ENCODE results near the gene RBFOX1.

The RBFOX1 gene

DNA sequence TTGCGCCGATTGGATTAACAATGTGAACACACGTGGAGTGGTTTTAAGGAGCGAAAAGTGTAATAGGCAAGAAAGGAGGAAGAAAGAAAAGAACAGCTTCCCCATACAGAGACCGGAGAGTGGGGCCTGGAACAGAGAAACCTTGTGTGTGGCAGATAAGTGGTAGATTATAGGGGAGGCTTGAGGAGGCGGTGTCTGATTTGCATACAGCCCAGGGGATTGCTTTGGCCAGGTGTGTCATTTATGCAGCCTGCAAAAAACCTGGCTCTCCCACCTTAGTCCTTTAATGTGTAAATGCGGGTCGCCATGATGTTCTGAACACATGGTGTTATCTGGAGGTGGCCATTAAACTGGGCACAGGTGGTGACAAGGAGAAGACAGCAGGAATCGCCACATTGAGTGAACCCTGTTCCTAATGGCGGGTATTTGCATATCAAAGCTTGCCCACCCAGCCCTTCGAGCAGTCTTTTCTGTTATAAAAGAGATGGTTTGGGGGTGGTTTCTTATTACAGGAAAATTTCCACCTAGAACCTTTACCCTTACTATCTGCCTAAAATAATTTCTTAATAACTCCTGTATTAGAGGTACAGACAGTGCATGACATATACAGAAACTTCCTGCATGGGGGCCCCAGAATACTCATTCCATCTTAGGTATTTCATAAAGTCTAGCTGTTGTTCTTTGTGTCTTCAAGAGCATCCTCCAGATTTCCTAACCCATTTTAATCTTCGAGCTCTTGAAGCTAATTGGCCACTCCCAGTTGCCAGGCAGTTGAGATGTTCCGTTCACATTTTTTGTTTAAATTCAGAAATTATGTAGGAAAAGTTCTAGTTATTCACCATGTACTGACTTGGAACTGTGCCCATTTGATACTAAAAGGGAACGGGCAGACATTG is 292.5 kb downstream of the RBFOX1 start:
- no peak for DNase-seq

GRCh38 chr16:7628981-7629380 is 296.3 kb downstream of the RBFOX1 start:
- DNase-seq = no peak

DNA sequence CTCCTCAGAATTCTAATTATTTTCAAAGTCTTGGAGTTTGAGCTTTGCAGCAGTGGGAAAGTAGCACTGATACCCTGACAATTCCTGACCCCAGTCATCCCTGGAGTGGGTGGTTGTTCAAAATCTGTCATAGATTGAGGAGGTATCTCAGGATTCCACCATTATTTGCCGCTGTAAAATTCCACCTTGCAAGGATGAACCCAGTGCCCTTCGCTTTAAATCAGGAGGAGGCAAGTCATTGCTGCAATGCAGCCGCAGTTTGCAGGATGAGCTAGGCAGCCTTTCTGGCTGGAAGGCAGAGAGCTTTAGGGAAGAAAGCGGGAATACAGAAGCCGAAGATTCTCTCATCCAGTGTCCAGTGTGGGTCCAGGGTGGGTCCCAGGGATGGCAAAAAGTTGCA is 296.9 kb downstream of the RBFOX1 start:
- DNase-seq = no peak

GRCh38 chr16:7637446-7637845 is 304.8 kb downstream of the RBFOX1 start:
- DNase-seq = no peak

- no peak for DNase-seq
Measured at GRCh38 chr16:7638306-7638705, 305.7 kb downstream of the RBFOX1 start.

DNA sequence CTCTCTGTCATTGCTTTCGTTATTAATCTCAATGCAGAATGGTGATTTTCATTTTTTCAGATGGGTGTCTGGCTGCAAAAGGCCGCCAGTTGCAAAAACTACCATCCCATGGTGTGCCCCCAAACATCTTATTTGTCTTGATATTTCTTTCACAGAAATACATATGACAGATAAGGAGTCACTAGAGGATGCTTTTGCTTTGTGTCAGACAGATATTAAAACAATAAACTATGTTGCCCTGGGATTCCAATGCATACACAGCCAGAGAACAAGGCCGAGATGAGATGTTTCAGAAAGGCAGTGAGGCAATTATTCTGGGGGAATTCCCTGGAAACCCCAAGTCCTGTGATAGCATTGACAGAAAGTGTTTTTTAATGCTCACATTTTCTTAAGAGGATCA is 307.7 kb downstream of the RBFOX1 start:
- no peak for DNase-seq

DNA sequence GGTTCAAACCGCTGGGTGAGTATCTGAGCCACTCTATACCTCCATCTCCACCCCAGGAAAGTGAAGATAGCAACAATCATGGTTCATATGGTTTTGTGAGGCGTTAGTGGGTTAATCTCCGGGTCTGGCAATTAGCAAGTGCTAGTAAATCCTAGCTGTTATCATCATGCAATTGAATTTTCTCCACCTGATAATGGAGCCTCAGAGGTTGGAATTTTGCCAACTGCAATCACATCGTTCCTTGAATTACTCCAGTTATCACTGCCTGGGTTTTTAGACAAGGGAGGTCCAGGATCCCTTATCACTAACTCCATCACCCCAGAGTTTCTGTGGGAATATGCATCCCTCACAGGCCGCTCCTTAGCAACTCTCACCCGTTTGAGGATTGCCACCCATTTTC is 311.5 kb downstream of the RBFOX1 start:
- no peak for DNase-seq

- no peak for DNase-seq
Measured at GRCh38 chr16:7644811-7645210, 312.2 kb downstream of the RBFOX1 start.

- DNase-seq = no peak
Measured at GRCh38 chr16:7646821-7647500, 314.3 kb downstream of the RBFOX1 start.

GRCh38 chr16:7650431-7650830 is 317.8 kb downstream of the RBFOX1 start:
- no peak for DNase-seq

DNA sequence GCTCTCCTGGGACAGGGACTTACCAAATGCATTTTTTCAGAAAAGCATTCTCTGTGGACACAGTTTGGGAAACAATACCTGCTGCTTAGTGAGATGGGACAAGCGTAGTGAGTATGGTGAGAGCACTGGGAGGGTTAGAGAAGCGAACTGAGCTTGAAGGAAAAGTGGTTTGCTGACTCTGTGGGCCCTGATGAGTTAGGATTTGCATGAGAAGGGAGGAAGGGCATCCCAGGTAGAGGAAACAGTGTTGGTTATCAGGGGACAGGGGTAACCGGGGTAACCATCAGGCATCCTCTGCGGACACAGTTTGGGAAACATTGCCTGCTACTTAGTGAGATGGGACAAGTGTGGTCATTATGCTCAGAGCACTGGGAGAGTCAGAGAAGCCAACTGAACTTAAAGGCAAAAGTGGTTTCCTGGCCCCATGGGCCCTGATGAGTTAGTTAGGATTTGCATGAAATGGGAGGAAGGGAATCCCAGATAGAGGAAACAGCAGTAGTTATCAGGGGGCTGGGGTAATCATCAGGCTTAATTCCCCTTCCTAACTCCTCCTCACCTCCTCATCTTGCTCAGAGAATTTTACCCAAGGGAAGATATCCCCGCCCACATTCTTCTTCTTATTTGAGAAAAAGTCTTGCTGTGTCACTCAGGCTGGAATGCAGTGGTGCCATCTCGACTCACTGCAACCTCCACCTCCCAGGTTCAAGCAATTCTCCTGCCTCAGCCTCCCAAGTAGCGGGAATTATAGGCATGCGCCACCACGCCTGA is 319.3 kb downstream of the RBFOX1 start:
- DNase-seq = no peak

- DNase-seq = no peak
Measured at GRCh38 chr16:7653746-7654461, 321.3 kb downstream of the RBFOX1 start.

- DNase-seq = no peak
Measured at GRCh38 chr16:7675628-7676027, 343.0 kb downstream of the RBFOX1 start.

DNA sequence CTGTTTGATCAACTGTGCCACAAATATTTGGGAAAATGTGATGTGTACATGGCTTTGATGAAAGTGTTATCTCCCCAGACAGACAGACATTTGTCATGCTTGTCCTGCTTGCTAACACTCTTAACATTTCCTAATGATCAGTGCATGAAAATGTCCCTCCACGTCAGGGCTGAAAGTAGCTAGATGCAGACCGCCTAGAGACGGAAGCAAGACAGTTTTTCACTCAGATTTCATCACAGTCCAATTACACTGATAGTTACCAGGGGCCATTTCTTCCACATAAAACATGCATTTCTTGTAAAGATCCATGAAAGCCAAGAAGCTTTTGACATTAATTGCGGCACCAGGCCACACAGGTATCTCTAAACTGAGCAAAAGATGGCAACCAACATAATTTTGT is 347.7 kb downstream of the RBFOX1 start:
- no peak for DNase-seq

DNA sequence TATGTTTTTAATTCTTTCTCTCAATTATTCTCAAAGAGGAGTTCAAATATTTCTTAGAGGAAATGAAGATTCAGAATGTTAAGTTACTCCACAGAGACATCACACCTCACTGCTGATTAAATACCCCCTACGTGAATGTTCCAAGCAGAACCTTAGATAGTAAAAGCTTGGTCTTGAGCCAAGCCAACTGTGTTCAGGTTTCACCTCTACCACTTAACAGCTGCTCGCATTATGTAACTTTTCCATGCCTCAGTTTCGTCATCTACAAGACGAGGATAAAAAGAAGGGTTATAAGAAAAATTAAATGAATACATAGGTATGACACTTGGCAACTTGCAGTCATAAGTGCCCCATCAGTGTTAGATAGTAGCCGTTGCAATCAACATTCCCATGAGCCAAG is 356.2 kb downstream of the RBFOX1 start:
- DNase-seq = no peak

GRCh38 chr16:7689234-7689633 is 356.6 kb downstream of the RBFOX1 start:
- DNase-seq = no peak

- no peak for DNase-seq
Measured at GRCh38 chr16:7691533-7691932, 358.9 kb downstream of the RBFOX1 start.

- no peak for DNase-seq
Measured at GRCh38 chr16:7703672-7704071, 371.0 kb downstream of the RBFOX1 start.

- DNase-seq = no peak
Measured at GRCh38 chr16:7705885-7706284, 373.2 kb downstream of the RBFOX1 start.

GRCh38 chr16:7709186-7709585 is 376.5 kb downstream of the RBFOX1 start:
- no peak for DNase-seq

DNA sequence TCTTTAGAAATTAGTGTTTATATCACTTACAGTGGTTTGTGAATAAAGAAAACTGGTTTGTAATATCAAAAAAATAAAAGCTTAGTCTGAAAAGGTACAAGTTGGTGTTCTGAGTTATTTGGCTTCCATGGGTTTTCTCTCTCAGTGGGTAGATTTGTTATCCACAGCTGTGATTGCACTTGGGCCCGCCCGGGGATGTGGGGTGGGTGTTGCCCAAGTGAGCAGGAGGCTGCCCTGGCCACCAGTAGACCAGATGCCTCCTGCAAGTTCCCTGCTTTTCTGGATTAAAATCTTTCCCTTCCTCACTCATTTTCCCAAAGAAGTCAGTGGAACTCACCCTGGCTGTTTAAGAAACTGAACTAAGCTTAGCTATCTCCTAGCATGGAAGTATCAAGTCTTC is 380.6 kb downstream of the RBFOX1 start:
- no peak for DNase-seq

GRCh38 chr16:7714775-7715174 is 382.1 kb downstream of the RBFOX1 start:
- no peak for DNase-seq

Data from SW 1271 (cell line).